Liver (tissue), 9 donors: ENCODE measurements around the gene TLR10. TPM values are rescaled to one million over a fixed set of nuclear protein-coding genes. Genes with fewer than 3 reads are reported as not detected.

Experiments used
- DNase-seq: peaks from one replicate; pipeline ENCODE4 v3.0.0-alpha.2; 2017; ENCODE audit warnings: low spot score
- H3K27ac ChIP-seq, 2 donors: one replicate each; pipeline ENCODE4 v1.7.0; 2013; ENCODE audit warnings: inconsistent platforms in 2 of 2, low read length in 2 of 2, control low read depth in 1 of 2, low read depth in 1 of 2, mild to moderate bottlenecking in 1 of 2
- H3K27me3 ChIP-seq, 4 donors: one replicate each; pipeline versions ENCODE4 v1.6.1 to v1.7.0; 2013; ENCODE audit warnings: low read length in 3 of 4, inconsistent platforms in 1 of 4, mild to moderate bottlenecking in 1 of 4, moderate library complexity in 1 of 4; ENCODE audit not compliant: control insufficient read depth in 4 of 4, insufficient read depth in 4 of 4
- H3K36me3 ChIP-seq, 4 donors: one replicate each; pipeline versions ENCODE4 v1.6.1 to v1.7.0; 2013; ENCODE audit warnings: low read length in 3 of 4, mild to moderate bottlenecking in 3 of 4, low read depth in 1 of 4, moderate library complexity in 1 of 4; ENCODE audit not compliant: control insufficient read depth in 4 of 4, insufficient read depth in 3 of 4
- H3K4me1 ChIP-seq, 4 donors: one replicate each; pipeline versions ENCODE4 v1.6.1 to v1.7.0; 2013; ENCODE audit warnings: low read length in 3 of 4, mild to moderate bottlenecking in 3 of 4, moderate library complexity in 1 of 4; ENCODE audit not compliant: control insufficient read depth in 4 of 4, insufficient read depth in 4 of 4
- H3K4me3 ChIP-seq, 3 donors: one replicate each; pipeline versions ENCODE4 v1.6.1 to v1.7.0; 2013; ENCODE audit warnings: low read length in 3 of 3, control low read depth in 1 of 3, low read depth in 1 of 3, mild to moderate bottlenecking in 1 of 3
- H3K9ac ChIP-seq, 2 donors: one replicate each; pipeline ENCODE4 v1.7.0; 2013; ENCODE audit warnings: low read length in 2 of 2, mild to moderate bottlenecking in 2 of 2, moderate library complexity in 2 of 2, control low read depth in 1 of 2, low read depth in 1 of 2
- H3K9me3 ChIP-seq, 4 donors: one replicate each; pipeline versions ENCODE4 v1.6.1 to v1.7.0; 2013; ENCODE audit warnings: low read length in 3 of 4; ENCODE audit not compliant: control insufficient read depth in 4 of 4
- EGR1 ChIP-seq, 2 donors: IDR thresholded peaks; 2 replicates each; pipeline ENCODE4 v1.6.1; 2016 to 2018; ENCODE audit warnings: antibody characterized with exemption in 2 of 2, low read depth in 2 of 2
- FOXA1 ChIP-seq: IDR thresholded peaks from 2 replicates; pipeline ENCODE4 v1.6.1; 2016; ENCODE audit warnings: antibody characterized with exemption
- FOXA2 ChIP-seq: IDR thresholded peaks from 2 replicates; pipeline ENCODE4 v1.6.1; 2016; ENCODE audit warnings: antibody characterized with exemption
- GABPA ChIP-seq, 2 donors: IDR thresholded peaks in 1 of 2; conservative IDR thresholded peaks in 1 of 2; 2 replicates each; pipeline ENCODE4 v1.6.1; 2016; ENCODE audit warnings: antibody characterized with exemption in 2 of 2, mild to moderate bottlenecking in 1 of 2, moderate library complexity in 1 of 2
- HNF4A ChIP-seq, 2 donors: conservative IDR thresholded peaks; 2 replicates each; pipeline ENCODE4 v1.6.1; 2016; ENCODE audit warnings: antibody characterized with exemption in 2 of 2, mild to moderate bottlenecking in 2 of 2
- HNF4G ChIP-seq: IDR thresholded peaks from 2 replicates; pipeline ENCODE4 v1.6.1; 2016; ENCODE audit warnings: antibody characterized with exemption
- JUND ChIP-seq, 2 donors: IDR thresholded peaks; 2 replicates each; pipeline ENCODE4 v1.6.1; 2016; ENCODE audit warnings: antibody characterized with exemption in 2 of 2
- NR2F2 ChIP-seq: IDR thresholded peaks from 2 replicates; pipeline ENCODE4 v1.6.1; 2016; ENCODE audit warnings: antibody characterized with exemption
- RAD21 ChIP-seq, 2 donors: IDR thresholded peaks; 2 replicates each; pipeline ENCODE4 v1.6.1; 2016; ENCODE audit warnings: antibody characterized with exemption in 2 of 2, mild to moderate bottlenecking in 2 of 2
- RXRA ChIP-seq, 2 donors: IDR thresholded peaks; 2 replicates each; pipeline ENCODE4 v1.6.1; 2017 to 2018; ENCODE audit warnings: antibody characterized with exemption in 2 of 2, mild to moderate bottlenecking in 1 of 2
- SP1 ChIP-seq: IDR thresholded peaks from 2 replicates; pipeline ENCODE4 v1.6.1; 2018; ENCODE audit warnings: antibody characterized with exemption, mild to moderate bottlenecking
- YY1 ChIP-seq: IDR thresholded peaks from 2 replicates; pipeline ENCODE4 v1.6.1; 2016; ENCODE audit warnings: antibody characterized with exemption, mild to moderate bottlenecking
- WGBS: extraction: QIAGEN DNeasy Blood & Tissue Kit; methylation state at CpG from one replicate; pipeline ENCODE4 v1.1.7; 2013; 5-methylcytosine and 5-hydroxymethylcytosine counted together
- polyA plus RNA-seq, 2 donors: library from polyadenylated mRNA; stranded (reverse) in 1 of 2; unstranded in 1 of 2; fragments of 200-250 nt in 1 of 2; fragments of >200 nt in 1 of 2; fragmentation: Nextera tagmentation in 1 of 2; extraction: Ambion mirVana in 1 of 2; gene quantifications; one replicate each; pipeline versions ENCODE4 v1.2.1 to v1.2.3, GENCODE V29; 2013 to 2015
- total RNA-seq, 2 donors: library from RNA; depleted of rRNA; stranded (reverse); fragments of >200 nt; gene quantifications; one replicate each; pipeline ENCODE4 v1.2.3, GENCODE V29; 2014
- TF ChIP-seq, protein P1 (sequence below): IDR thresholded peaks from 2 replicates; pipeline ENCODE4 v1.6.1; 2016; ENCODE audit warnings: antibody characterized with exemption
- TF ChIP-seq, protein P2 (sequence below): IDR thresholded peaks from 2 replicates; pipeline ENCODE4 v1.6.1; 2016; ENCODE audit warnings: antibody characterized with exemption
- TF ChIP-seq, protein P3 (sequence below): IDR thresholded peaks from 2 replicates; pipeline ENCODE4 v1.6.1; 2016; ENCODE audit warnings: antibody characterized with exemption, mild to moderate bottlenecking
- TF ChIP-seq, protein P4 (sequence below): IDR thresholded peaks from 2 replicates; pipeline ENCODE4 v1.6.1; 2016; ENCODE audit warnings: antibody characterized with exemption
- TF ChIP-seq, protein P5 (sequence below): fragments of 150-350 bp; IDR thresholded peaks from 2 replicates; pipeline ENCODE4 v1.5.1; 2017; ENCODE audit warnings: improper control_type of control experiment, low read depth, low read length; ENCODE audit not compliant: missing input control
- donor health status: healthy.
- donor health status: healthy.
- donor health status: healthy.
- donor health status: healthy.
- donor health status: healthy.

The TLR10 gene
- total and polyA plus RNA-seq, 4 donors: 0.02 to 1.9 (median 0.11) TPM

DNA sequence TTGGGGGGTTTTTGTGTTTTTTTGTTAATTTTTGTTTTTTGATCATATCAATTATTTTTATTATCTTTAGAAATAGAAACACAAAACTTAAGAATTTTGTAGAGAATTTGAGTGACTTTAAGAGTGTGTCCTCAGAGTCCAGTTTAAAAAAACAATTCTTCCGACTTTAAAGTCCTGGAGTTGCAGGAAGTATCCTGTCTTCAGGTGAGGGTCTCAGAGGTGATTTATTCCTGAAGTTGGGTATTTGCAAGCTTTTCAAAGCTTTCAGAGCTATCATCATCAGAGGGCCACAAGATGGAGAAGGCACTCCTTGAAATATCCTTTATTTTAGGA is 23.0 kb downstream of the TLR10 start:
- 88% methylated on average over 1 of the region's 1 CpG for WGBS
- TF ChIP-seq FOXA1: no peak
- no peak for TF ChIP-seq NR2F2
- TF ChIP-seq, protein P1, sequence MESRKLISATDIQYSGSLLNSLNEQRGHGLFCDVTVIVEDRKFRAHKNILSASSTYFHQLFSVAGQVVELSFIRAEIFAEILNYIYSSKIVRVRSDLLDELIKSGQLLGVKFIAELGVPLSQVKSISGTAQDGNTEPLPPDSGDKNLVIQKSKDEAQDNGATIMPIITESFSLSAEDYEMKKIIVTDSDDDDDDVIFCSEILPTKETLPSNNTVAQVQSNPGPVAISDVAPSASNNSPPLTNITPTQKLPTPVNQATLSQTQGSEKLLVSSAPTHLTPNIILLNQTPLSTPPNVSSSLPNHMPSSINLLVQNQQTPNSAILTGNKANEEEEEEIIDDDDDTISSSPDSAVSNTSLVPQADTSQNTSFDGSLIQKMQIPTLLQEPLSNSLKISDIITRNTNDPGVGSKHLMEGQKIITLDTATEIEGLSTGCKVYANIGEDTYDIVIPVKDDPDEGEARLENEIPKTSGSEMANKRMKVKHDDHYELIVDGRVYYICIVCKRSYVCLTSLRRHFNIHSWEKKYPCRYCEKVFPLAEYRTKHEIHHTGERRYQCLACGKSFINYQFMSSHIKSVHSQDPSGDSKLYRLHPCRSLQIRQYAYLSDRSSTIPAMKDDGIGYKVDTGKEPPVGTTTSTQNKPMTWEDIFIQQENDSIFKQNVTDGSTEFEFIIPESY: no peak
- TF ChIP-seq, protein P2, sequence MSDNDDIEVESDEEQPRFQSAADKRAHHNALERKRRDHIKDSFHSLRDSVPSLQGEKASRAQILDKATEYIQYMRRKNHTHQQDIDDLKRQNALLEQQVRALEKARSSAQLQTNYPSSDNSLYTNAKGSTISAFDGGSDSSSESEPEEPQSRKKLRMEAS: no peak
- no peak for TF ChIP-seq EGR1 (IDR thresholded peaks at IDR 0.05; ENCODE audit: low read depth in 2 of 2)
- TF ChIP-seq, protein P3, sequence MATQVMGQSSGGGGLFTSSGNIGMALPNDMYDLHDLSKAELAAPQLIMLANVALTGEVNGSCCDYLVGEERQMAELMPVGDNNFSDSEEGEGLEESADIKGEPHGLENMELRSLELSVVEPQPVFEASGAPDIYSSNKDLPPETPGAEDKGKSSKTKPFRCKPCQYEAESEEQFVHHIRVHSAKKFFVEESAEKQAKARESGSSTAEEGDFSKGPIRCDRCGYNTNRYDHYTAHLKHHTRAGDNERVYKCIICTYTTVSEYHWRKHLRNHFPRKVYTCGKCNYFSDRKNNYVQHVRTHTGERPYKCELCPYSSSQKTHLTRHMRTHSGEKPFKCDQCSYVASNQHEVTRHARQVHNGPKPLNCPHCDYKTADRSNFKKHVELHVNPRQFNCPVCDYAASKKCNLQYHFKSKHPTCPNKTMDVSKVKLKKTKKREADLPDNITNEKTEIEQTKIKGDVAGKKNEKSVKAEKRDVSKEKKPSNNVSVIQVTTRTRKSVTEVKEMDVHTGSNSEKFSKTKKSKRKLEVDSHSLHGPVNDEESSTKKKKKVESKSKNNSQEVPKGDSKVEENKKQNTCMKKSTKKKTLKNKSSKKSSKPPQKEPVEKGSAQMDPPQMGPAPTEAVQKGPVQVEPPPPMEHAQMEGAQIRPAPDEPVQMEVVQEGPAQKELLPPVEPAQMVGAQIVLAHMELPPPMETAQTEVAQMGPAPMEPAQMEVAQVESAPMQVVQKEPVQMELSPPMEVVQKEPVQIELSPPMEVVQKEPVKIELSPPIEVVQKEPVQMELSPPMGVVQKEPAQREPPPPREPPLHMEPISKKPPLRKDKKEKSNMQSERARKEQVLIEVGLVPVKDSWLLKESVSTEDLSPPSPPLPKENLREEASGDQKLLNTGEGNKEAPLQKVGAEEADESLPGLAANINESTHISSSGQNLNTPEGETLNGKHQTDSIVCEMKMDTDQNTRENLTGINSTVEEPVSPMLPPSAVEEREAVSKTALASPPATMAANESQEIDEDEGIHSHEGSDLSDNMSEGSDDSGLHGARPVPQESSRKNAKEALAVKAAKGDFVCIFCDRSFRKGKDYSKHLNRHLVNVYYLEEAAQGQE: no peak
- no peak for TF ChIP-seq RAD21 (IDR thresholded peaks at IDR 0.05)
- TF ChIP-seq RXRA (IDR thresholded peaks at IDR 0.05): no peak
- TF ChIP-seq HNF4G: no peak
- no peak for TF ChIP-seq JUND (IDR thresholded peaks at IDR 0.05)
- no peak for TF ChIP-seq FOXA2
- TF ChIP-seq YY1: no peak
- TF ChIP-seq HNF4A (conservative IDR thresholded peaks at IDR 0.05): no peak
- H3K9ac ChIP-seq: no peak overlapping the region

DNA sequence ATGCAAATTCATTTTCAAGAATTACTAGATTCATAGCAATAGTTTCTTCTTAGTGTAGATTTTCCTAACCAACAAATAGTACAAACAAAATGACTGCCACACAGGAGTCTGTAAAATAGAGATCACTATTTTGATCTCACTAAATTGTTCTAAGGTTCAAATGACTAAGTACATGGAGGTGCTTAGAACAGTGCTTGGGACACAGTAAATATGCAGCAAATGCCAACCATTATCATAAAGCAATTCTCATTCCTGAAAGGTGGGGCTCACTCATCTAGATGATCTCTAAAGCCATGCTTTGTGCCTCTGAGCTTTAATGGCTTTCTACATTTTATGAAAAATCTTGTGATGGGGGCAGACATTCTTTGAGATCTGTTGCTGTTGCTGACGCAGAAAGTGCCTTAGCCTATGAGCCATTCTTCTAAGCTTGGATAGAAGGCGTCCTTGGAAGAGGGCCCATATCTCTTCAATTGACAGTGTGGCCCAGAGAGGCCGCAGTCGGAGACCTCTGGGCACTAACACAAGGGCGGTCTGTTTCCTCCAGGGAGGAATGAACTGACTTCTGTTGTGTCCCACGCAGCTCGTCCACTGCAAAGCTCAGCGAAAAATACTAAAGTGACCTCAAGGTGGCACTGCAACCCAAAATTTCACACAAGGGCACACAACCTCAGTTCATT is 23.5 kb downstream of the TLR10 start:
- H3K27ac ChIP-seq: no peak overlapping the region
- no peak overlapping the region for H3K4me3 ChIP-seq
- no peak overlapping the region for H3K9ac ChIP-seq
- 11% methylated on average over 8 of the region's 8 CpGs for WGBS
- H3K36me3 ChIP-seq: no peaks in the 10 kb centered on the region
- H3K4me1 ChIP-seq: peaks cover 0 to 3% (median 1%) of the 10 kb centered on the region in 4 donors
- no peaks in the 10 kb centered on the region for H3K9me3 ChIP-seq
- H3K27me3 ChIP-seq: no peaks in the 10 kb centered on the region
- DNase-seq: peak; percentile 70
- TF ChIP-seq RAD21 (IDR thresholded peaks at IDR 0.05): peak; percentile 88 to 89
- TF ChIP-seq NR2F2: peak; percentile 85
- TF ChIP-seq, protein P4, sequence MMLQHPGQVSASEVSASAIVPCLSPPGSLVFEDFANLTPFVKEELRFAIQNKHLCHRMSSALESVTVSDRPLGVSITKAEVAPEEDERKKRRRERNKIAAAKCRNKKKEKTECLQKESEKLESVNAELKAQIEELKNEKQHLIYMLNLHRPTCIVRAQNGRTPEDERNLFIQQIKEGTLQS: no peak
- TF ChIP-seq GABPA (IDR thresholded peaks at IDR 0.05 in 1 of 2, conservative IDR thresholded peaks at IDR 0.05 in 1 of 2): no peak
- TF ChIP-seq, protein P5, sequence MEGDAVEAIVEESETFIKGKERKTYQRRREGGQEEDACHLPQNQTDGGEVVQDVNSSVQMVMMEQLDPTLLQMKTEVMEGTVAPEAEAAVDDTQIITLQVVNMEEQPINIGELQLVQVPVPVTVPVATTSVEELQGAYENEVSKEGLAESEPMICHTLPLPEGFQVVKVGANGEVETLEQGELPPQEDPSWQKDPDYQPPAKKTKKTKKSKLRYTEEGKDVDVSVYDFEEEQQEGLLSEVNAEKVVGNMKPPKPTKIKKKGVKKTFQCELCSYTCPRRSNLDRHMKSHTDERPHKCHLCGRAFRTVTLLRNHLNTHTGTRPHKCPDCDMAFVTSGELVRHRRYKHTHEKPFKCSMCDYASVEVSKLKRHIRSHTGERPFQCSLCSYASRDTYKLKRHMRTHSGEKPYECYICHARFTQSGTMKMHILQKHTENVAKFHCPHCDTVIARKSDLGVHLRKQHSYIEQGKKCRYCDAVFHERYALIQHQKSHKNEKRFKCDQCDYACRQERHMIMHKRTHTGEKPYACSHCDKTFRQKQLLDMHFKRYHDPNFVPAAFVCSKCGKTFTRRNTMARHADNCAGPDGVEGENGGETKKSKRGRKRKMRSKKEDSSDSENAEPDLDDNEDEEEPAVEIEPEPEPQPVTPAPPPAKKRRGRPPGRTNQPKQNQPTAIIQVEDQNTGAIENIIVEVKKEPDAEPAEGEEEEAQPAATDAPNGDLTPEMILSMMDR: peak; percentile 74
- no peak for TF ChIP-seq HNF4G
- TF ChIP-seq RXRA (IDR thresholded peaks at IDR 0.05): peak; percentile 64 to 71
- TF ChIP-seq, protein P2: no peak
- TF ChIP-seq, protein P1: no peak
- TF ChIP-seq YY1: peak; percentile 30
- TF ChIP-seq SP1: peak; percentile 18

More for the DNA sequence above, 23.0 kb downstream of the TLR10 start:
- Histone ChIP-seq H3K4me3 (no peak overlapping the region), H3K27ac (no peak overlapping the region), H3K36me3 (no peaks in the 10 kb centered on the region), H3K27me3 (no peaks in the 10 kb centered on the region), H3K9me3 (no peaks in the 10 kb centered on the region), H3K4me1 (peaks cover 0 to 3% (median 1%) of the 10 kb centered on the region in 4 donors)
- no peak for DNase-seq
